Dedifferentiated amniotic fluid mesenchymal stem cell (primary cell): ENCODE measurements around the gene NPPC.
A peak's percentile ranks its signal among the peaks of the same experiment; 100 is the strongest.

Source experiments
- DNase-seq: peaks from one replicate; pipeline ENCODE4 v3.0.0-alpha.2; 2016; ENCODE audit errors: extremely low spot score

The NPPC gene

GRCh38 chr2:231935207-231935524 lies 9.0 kb upstream of the NPPC start:
- no peak for DNase-seq

DNA sequence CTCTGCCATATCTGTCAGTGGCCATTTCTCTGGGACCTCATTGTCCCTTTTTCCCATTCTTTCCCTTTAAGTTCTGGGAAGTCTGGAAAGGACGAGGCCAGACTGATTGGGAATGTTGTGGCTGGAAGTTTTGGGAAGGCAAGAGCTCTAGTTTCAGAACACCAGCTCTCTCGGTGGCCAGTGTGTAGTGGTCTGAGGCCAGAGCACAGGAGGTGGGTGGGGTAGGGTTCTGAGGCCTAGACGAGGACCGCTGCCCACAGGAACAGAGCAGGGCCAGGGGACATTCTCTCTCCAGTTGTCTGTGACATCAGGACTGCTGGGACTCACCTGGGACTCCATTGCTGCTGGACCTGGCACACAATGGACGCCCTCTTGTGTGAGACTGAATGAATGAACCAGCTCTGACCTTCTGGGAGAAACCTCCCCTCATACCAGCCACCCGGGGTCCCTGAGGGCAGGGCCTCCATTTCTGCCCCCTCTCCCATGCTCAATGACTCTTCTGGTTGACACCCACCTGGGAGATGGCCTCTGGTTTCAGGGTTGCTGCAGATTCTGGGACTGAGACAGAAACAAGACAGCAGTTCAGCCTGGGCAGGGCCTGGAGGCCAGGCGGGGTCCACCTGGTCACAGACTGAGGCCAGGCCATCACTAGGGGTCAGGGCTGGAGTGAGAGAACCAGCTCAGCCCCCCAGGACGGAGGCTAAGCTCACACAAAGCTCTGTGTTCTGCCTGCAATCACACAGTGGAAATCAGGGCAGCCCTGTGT lies 8.4 kb upstream of the NPPC start:
- DNase-seq, result no peak

GRCh38 chr2:231933916-231934401 lies 7.8 kb upstream of the NPPC start:
- no peak for DNase-seq

- DNase-seq, result no peak
Measured at GRCh38 chr2:231932985-231933915, 7.1 kb upstream of the NPPC start.

- DNase-seq, result no peak
Measured at GRCh38 chr2:231932711-231932970, 6.4 kb upstream of the NPPC start.

DNA sequence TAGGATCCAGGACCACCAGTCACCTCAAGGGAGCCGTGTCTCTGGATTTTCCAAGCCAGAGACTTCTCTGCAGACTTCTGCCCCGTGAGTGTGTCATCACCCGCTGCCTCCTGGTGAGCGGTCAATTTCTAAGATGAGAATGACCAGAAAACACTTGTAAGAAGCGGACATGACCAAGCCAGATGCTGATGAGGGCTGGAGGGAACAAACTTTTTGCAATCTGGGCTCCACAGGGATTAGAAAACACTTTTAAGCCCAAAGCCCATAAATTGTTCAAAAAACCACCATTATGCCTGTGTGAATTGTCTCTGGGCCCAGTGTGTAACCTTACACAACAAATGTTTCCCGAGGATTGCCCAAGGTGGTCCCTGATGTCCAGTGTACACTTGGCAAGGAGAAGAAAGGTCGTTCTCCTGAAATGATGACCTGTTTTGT lies 5.3 kb upstream of the NPPC start:
- no peak for DNase-seq

GRCh38 chr2:231930593-231931281 lies 4.5 kb upstream of the NPPC start:
- DNase-seq, result no peak

DNA sequence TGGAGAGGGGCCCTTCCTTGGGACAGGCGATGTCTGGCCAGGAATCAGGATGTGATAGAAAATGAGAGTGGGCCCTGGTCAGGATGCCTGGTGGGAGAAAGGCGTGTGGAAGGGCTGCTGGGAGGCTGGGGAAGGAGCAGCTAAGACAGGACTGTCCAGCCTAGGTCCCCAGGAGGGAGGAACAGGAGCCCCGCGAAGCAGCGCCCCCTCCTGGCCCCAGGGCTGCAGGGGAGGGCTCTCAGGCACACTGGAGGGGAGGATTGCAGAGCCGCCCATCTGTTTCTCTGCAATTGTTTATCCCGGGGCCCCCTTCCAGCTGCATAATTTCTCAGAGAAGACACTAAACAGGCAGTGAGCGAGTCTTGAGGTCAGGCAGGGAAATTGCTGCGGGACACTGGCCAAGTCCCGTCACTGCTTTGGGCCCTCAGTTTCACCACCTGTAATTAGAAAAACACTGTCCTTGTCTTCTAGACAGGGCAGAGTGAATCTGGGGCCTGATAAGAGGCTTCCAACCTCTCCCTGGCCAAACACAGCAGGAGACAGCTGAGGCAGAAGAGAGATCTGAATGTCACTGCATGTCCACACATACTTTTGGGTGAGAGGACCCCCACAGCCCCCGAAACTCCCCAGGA lies 3.9 kb upstream of the NPPC start:
- DNase-seq, result no peak

DNA sequence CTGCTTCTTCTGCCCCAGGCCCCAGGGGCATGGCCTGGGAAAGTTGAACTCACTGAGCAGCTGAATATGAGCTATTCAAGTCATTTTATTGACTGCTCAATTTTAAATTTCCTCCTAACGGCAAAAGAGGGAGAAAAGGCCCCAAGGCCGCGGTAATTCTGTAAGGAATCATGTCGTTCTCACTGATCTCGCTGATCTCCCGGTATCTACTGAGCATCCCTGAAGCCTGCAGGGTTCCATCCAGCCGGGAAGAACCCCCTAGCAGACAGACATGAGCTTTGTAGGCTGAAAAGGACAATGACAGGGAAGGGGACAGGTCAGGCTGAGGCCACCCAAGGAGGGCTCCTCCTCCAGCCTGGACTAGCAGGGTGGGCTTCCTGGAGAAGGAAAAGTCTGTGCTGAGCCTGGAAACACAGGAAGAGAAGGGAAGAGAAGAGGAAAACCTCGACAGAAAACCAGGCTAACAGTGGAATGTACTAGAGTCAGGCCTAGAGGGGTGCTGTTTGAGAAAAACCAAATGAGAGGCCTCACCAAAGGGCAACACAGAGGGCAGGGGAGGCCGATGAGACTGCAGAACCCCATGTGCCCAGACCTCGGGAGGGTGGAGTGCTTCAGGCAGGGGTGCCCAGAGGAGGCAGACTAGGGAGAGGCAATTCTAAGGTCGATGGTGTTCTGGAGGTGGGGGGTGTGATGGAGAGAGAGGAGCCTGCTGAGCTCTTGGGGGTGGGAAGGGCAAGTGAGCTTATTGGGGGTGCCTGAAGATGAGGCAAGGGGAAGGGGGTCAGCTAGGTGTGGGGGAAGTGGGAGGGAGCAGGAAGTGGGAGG lies 2.9 kb upstream of the NPPC start:
- no peak for DNase-seq

- DNase-seq, result no peak
Measured at GRCh38 chr2:231928481-231928880, 2.3 kb upstream of the NPPC start.

GRCh38 chr2:231927566-231927890 lies 1.3 kb upstream of the NPPC start:
- DNase-seq, result no peak

- DNase-seq, result no peak
Measured at GRCh38 chr2:231926761-231927565, 767 bp upstream of the NPPC start.

- peak; percentile 82 for DNase-seq
Measured at GRCh38 chr2:231925303-231926179, 655 bp downstream of the NPPC start.

DNA sequence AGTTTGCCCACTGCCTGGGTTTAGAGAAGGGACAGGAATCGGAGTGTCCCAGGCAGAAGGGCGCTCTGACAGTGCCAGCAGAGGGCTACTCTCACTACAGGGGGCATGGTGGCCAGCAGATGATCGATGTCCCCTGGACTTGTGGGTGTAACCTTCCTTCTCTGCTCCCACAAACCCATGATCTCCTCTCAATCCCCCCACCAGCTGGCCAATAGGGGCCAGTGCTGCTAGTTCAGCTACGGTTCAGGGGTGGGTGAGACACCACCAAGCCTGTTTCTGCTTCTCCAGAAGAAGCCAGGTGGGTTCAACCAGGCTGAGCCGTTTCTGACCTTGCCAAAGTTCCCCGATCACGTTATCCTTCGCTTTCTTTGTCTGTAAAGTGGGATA lies 1.3 kb downstream of the NPPC start:
- no peak for DNase-seq

- no peak for DNase-seq
Measured at GRCh38 chr2:231923951-231924888, 2.0 kb downstream of the NPPC start.

- DNase-seq, result no peak
Measured at GRCh38 chr2:231923010-231923344, 3.2 kb downstream of the NPPC start.

DNA sequence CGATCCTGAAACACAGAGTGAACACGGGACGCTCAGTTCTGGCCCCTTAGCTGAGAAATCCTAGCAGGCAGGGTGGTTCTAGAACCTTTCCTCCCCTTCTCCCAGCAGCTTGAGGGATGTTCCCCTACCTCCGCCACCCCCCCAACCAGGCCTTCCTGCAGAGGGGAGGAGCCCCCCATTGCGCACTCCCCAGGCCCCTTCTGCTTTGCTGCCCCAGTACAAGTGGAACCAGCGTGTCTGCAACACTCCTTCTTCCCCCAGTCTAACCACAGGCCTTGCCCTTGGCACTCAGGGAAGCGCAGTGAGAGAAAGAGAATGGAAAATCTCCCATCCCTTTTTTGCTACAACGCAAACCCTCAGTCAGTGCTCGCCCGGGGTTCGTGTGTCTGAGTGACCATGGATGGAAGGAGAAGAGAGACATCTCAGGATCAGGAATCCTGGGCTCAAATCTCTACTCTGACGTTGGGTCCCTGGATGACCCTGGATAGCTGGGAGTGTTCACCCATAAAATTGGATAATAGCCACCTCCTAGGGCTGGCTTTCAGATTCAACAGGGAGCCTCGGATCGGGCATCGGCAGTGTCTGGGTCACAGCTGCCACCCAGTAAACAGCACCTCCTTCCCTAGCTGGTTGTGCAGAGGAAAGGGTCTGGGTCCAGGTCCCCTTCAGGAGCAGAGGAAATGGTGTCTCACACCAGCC lies 3.7 kb downstream of the NPPC start:
- DNase-seq, result no peak

- DNase-seq, result no peak
Measured at GRCh38 chr2:231920795-231921194, 5.4 kb downstream of the NPPC start.
